Liver (tissue), 9 donors: ENCODE results near the gene DST. TPM values are rescaled to one million over a fixed set of nuclear protein-coding genes. Genes with fewer than 3 reads are reported as not detected.

Experiments
- DNase-seq: peaks from one replicate; pipeline ENCODE4 v3.0.0-alpha.2; 2017; ENCODE audit warnings: low spot score
- H3K27ac ChIP-seq, 2 donors: one replicate each; pipeline ENCODE4 v1.7.0; 2013; ENCODE audit warnings: inconsistent platforms in 2 of 2, low read length in 2 of 2, control low read depth in 1 of 2, low read depth in 1 of 2, mild to moderate bottlenecking in 1 of 2
- H3K27me3 ChIP-seq, 4 donors: one replicate each; pipeline versions ENCODE4 v1.6.1 to v1.7.0; 2013; ENCODE audit warnings: low read length in 3 of 4, inconsistent platforms in 1 of 4, mild to moderate bottlenecking in 1 of 4, moderate library complexity in 1 of 4; ENCODE audit not compliant: control insufficient read depth in 4 of 4, insufficient read depth in 4 of 4
- H3K36me3 ChIP-seq, 4 donors: one replicate each; pipeline versions ENCODE4 v1.6.1 to v1.7.0; 2013; ENCODE audit warnings: low read length in 3 of 4, mild to moderate bottlenecking in 3 of 4, low read depth in 1 of 4, moderate library complexity in 1 of 4; ENCODE audit not compliant: control insufficient read depth in 4 of 4, insufficient read depth in 3 of 4
- H3K4me1 ChIP-seq, 4 donors: one replicate each; pipeline versions ENCODE4 v1.6.1 to v1.7.0; 2013; ENCODE audit warnings: low read length in 3 of 4, mild to moderate bottlenecking in 3 of 4, moderate library complexity in 1 of 4; ENCODE audit not compliant: control insufficient read depth in 4 of 4, insufficient read depth in 4 of 4
- H3K4me3 ChIP-seq, 3 donors: one replicate each; pipeline versions ENCODE4 v1.6.1 to v1.7.0; 2013; ENCODE audit warnings: low read length in 3 of 3, control low read depth in 1 of 3, low read depth in 1 of 3, mild to moderate bottlenecking in 1 of 3
- H3K9ac ChIP-seq, 2 donors: one replicate each; pipeline ENCODE4 v1.7.0; 2013; ENCODE audit warnings: low read length in 2 of 2, mild to moderate bottlenecking in 2 of 2, moderate library complexity in 2 of 2, control low read depth in 1 of 2, low read depth in 1 of 2
- H3K9me3 ChIP-seq, 4 donors: one replicate each; pipeline versions ENCODE4 v1.6.1 to v1.7.0; 2013; ENCODE audit warnings: low read length in 3 of 4; ENCODE audit not compliant: control insufficient read depth in 4 of 4
- ATF3 ChIP-seq: IDR thresholded peaks from 2 replicates; pipeline ENCODE4 v1.6.1; 2016; ENCODE audit warnings: antibody characterized with exemption
- CTCF ChIP-seq: fragments of 150-350 bp; IDR thresholded peaks from 2 replicates; pipeline ENCODE4 v1.5.1; 2017; ENCODE audit warnings: improper control_type of control experiment, low read depth, low read length; ENCODE audit not compliant: missing input control
- EGR1 ChIP-seq, 2 donors: IDR thresholded peaks; 2 replicates each; pipeline ENCODE4 v1.6.1; 2016 to 2018; ENCODE audit warnings: antibody characterized with exemption in 2 of 2, low read depth in 2 of 2
- FOXA1 ChIP-seq: IDR thresholded peaks from 2 replicates; pipeline ENCODE4 v1.6.1; 2016; ENCODE audit warnings: antibody characterized with exemption
- FOXA2 ChIP-seq: IDR thresholded peaks from 2 replicates; pipeline ENCODE4 v1.6.1; 2016; ENCODE audit warnings: antibody characterized with exemption
- HNF4G ChIP-seq: IDR thresholded peaks from 2 replicates; pipeline ENCODE4 v1.6.1; 2016; ENCODE audit warnings: antibody characterized with exemption
- JUND ChIP-seq, 2 donors: IDR thresholded peaks; 2 replicates each; pipeline ENCODE4 v1.6.1; 2016; ENCODE audit warnings: antibody characterized with exemption in 2 of 2
- MAX ChIP-seq: IDR thresholded peaks from 2 replicates; pipeline ENCODE4 v1.6.1; 2016; ENCODE audit warnings: antibody characterized with exemption
- NR2F2 ChIP-seq: IDR thresholded peaks from 2 replicates; pipeline ENCODE4 v1.6.1; 2016; ENCODE audit warnings: antibody characterized with exemption
- RAD21 ChIP-seq, 2 donors: IDR thresholded peaks; 2 replicates each; pipeline ENCODE4 v1.6.1; 2016; ENCODE audit warnings: antibody characterized with exemption in 2 of 2, mild to moderate bottlenecking in 2 of 2
- REST ChIP-seq: IDR thresholded peaks from 2 replicates; pipeline ENCODE4 v1.6.1; 2016; ENCODE audit warnings: antibody characterized with exemption, mild to moderate bottlenecking
- RXRA ChIP-seq, 2 donors: IDR thresholded peaks; 2 replicates each; pipeline ENCODE4 v1.6.1; 2017 to 2018; ENCODE audit warnings: antibody characterized with exemption in 2 of 2, mild to moderate bottlenecking in 1 of 2
- SP1 ChIP-seq: IDR thresholded peaks from 2 replicates; pipeline ENCODE4 v1.6.1; 2018; ENCODE audit warnings: antibody characterized with exemption, mild to moderate bottlenecking
- TAF1 ChIP-seq: conservative IDR thresholded peaks from 2 replicates; pipeline ENCODE4 v1.6.1; 2016; ENCODE audit warnings: antibody characterized with exemption, mild to moderate bottlenecking
- YY1 ChIP-seq: IDR thresholded peaks from 2 replicates; pipeline ENCODE4 v1.6.1; 2016; ENCODE audit warnings: antibody characterized with exemption, mild to moderate bottlenecking
- ZBTB33 ChIP-seq: IDR thresholded peaks from 2 replicates; pipeline ENCODE4 v1.6.1; 2016; ENCODE audit warnings: antibody characterized with exemption
- WGBS: extraction: QIAGEN DNeasy Blood & Tissue Kit; methylation state at CpG from one replicate; pipeline ENCODE4 v1.1.7; 2013; 5-methylcytosine and 5-hydroxymethylcytosine counted together
- polyA plus RNA-seq, 2 donors: library from polyadenylated mRNA; stranded (reverse) in 1 of 2; unstranded in 1 of 2; fragments of 200-250 nt in 1 of 2; fragments of >200 nt in 1 of 2; fragmentation: Nextera tagmentation in 1 of 2; extraction: Ambion mirVana in 1 of 2; gene quantifications; one replicate each; pipeline versions ENCODE4 v1.2.1 to v1.2.3, GENCODE V29; 2013 to 2015
- total RNA-seq, 2 donors: library from RNA; depleted of rRNA; stranded (reverse); fragments of >200 nt; gene quantifications; one replicate each; pipeline ENCODE4 v1.2.3, GENCODE V29; 2014
- donor health status: healthy.
- donor health status: healthy.
- donor health status: healthy.
- donor health status: healthy.
- donor health status: healthy.

DST gene
- total and polyA plus RNA-seq, 4 donors, result 30.5 to 234 (median 86.7) TPM

GRCh38 chr6:56593801-56594318 is 48.8 kb downstream of the DST start:
- DNase-seq, result no peak
- 75% methylated on average over 5 of the region's 5 CpGs for WGBS
- Histone ChIP-seq H3K4me3 (no peak overlapping the region), H3K9ac (no peak overlapping the region), H3K27me3 (no peaks in the 10 kb centered on the region), H3K4me1 (no peaks in the 10 kb centered on the region), H3K36me3 (peaks cover 9 to 70% (median 51%) of the 10 kb centered on the region in 4 donors), H3K9me3 (no peaks in the 10 kb centered on the region), H3K27ac (no peak overlapping the region)
- no peak for TF ChIP-seq HNF4G
- TF ChIP-seq EGR1 (IDR thresholded peaks at IDR 0.05; ENCODE audit: low read depth in 2 of 2), result no peak
- no peak for TF ChIP-seq CTCF
- no peak for TF ChIP-seq JUND (IDR thresholded peaks at IDR 0.05)
- TF ChIP-seq SP1, result no peak
- no peak for TF ChIP-seq TAF1
- TF ChIP-seq RXRA (IDR thresholded peaks at IDR 0.05), result no peak

- 90% methylated on average over 3 of the region's 3 CpGs for WGBS
- no peak overlapping the region for H3K9ac ChIP-seq
- DNase-seq, result no peak
Measured at GRCh38 chr6:56582236-56582635, 60.5 kb downstream of the DST start.

More at GRCh38 chr6:56582236-56582635, 60.5 kb downstream of the DST start:
- H3K4me3 ChIP-seq, result no peak overlapping the region
- H3K4me1 ChIP-seq, result no peaks in the 10 kb centered on the region
- TF ChIP-seq ATF3 (no peak), HNF4G (no peak), EGR1 (IDR thresholded peaks at IDR 0.05; ENCODE audit: low read depth in 2 of 2) (no peak), NR2F2 (no peak), ZBTB33 (no peak), RXRA (IDR thresholded peaks at IDR 0.05) (no peak), JUND (IDR thresholded peaks at IDR 0.05) (no peak), YY1 (no peak), REST (no peak), FOXA2 (no peak), FOXA1 (no peak), SP1 (no peak), RAD21 (IDR thresholded peaks at IDR 0.05) (no peak), MAX (no peak)
- peaks cover 3 to 19% (median 10%) of the 10 kb centered on the region in 4 donors for H3K36me3 ChIP-seq
- H3K27ac ChIP-seq, result no peak overlapping the region
- H3K9me3 ChIP-seq, result no peaks in the 10 kb centered on the region
- H3K27me3 ChIP-seq, result no peaks in the 10 kb centered on the region
